ENCODE measurements around the gene PXK. TPM values are rescaled to one million over a fixed set of nuclear protein-coding genes. Genes with fewer than 3 reads are reported as not detected.

PXK gene
- polyA plus RNA-seq, 3 donors, result 31.5 to 54.0 (median 52.9) TPM

DNA sequence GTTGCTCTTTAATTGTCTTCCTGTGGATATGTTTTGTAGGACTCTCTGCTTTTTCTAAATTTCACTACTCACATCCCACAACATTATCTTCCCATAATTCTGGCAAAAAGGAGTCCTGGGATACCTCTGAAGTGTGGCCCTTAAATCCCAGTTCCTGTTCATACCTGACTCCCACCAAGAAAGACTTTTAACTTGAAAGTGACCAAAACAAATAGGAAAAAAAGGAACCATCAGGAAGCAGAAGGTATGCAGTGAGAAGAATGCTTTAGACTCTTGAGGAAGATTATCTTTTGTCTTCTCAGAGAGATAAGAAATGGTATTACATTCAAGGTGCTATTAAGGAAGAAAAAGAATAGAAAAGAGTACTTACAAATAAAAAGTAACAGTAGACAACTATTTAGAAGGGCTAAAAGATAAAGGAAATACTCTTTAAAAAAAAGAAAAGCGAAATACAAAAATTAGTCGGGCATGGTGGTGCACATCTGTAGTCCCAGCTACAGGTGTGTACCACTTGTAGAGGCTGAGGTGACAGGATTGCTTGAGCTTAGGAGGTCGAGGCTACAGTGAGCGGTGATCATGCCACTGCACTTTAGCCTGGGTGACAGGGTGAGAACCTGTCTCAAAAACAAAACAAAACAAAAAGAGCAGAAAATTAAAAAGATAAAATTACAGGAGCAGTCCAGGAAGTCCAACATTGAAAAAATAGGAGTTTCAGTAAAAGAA is 46.8 kb downstream of the PXK start:
- TF ChIP-seq, protein P1, sequence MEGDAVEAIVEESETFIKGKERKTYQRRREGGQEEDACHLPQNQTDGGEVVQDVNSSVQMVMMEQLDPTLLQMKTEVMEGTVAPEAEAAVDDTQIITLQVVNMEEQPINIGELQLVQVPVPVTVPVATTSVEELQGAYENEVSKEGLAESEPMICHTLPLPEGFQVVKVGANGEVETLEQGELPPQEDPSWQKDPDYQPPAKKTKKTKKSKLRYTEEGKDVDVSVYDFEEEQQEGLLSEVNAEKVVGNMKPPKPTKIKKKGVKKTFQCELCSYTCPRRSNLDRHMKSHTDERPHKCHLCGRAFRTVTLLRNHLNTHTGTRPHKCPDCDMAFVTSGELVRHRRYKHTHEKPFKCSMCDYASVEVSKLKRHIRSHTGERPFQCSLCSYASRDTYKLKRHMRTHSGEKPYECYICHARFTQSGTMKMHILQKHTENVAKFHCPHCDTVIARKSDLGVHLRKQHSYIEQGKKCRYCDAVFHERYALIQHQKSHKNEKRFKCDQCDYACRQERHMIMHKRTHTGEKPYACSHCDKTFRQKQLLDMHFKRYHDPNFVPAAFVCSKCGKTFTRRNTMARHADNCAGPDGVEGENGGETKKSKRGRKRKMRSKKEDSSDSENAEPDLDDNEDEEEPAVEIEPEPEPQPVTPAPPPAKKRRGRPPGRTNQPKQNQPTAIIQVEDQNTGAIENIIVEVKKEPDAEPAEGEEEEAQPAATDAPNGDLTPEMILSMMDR (IDR thresholded peaks at IDR 0.05), result no peak
- no peaks in the 10 kb centered on the region for H3K4me1 ChIP-seq (ENCODE audit: control insufficient read depth in 1 of 2, insufficient read depth in 2 of 2, low read length in 2 of 2)
- no peaks in the 10 kb centered on the region for H3K9me3 Mint-ChIP-seq
- no peaks in the 10 kb centered on the region for H3K9me3 ChIP-seq (replicated peaks in 1 of 2; ENCODE audit: control insufficient read depth in 1 of 2, insufficient read depth in 1 of 2, low read length in 2 of 2)
- H4K20me1 ChIP-seq (ENCODE audit: insufficient read depth, low read length), result peaks cover 20% of the 10 kb centered on the region
- H2AFZ ChIP-seq (ENCODE audit: insufficient read depth, low read depth, low read length, poor library complexity, severe bottlenecking), result no peak overlapping the region
- H3K36me3 ChIP-seq (replicated peaks in 1 of 2; ENCODE audit: control insufficient read depth in 1 of 2, insufficient read depth in 2 of 2, low read length in 2 of 2), result peaks cover 24 to 74% of the 10 kb centered on the region in 2 donors
- no peaks in the 10 kb centered on the region for H3K27me3 Mint-ChIP-seq (ENCODE audit: low read depth in 3 of 3)
- H3K27ac Mint-ChIP-seq, result peak overlapping the region in 4 of 7 donors; percentile 14 to 64 (median 19)
- intact Hi-C loops (cut with micrococcal nuclease), result no loop called here
- H3K36me3 Mint-ChIP-seq, result peaks cover 43 to 67% of the 10 kb centered on the region in 2 donors
- peaks cover 3% of the 10 kb centered on the region for H3K4me1 Mint-ChIP-seq
- no peak overlapping the region for H3K4me2 ChIP-seq (replicated peaks; ENCODE audit: extremely low read depth, low read length, poor library complexity, severe bottlenecking)
- no peak overlapping the region for H3K4me3 ChIP-seq (replicated peaks in 1 of 3; ENCODE audit: low read depth in 2 of 3, low read length in 3 of 3)
- H3K27me3 ChIP-seq (ENCODE audit: control insufficient read depth in 2 of 2, insufficient read depth in 2 of 2, low read length in 2 of 2), result no peaks in the 10 kb centered on the region
- WGBS (ENCODE audit: insufficient coverage), result 100% methylated on average over 2 of the region's 4 CpGs
- peak overlapping the region in 1 of 2 donors; percentile 4 for H3K27ac ChIP-seq (ENCODE audit: low read depth in 1 of 2, low read length in 2 of 2)
- DNase-seq, result no peak
- H3K9ac ChIP-seq (ENCODE audit: insufficient read depth, low read length, poor library complexity, severe bottlenecking), result no peak overlapping the region
- H3K79me2 ChIP-seq (ENCODE audit: insufficient read depth, low read length), result peaks cover 57% of the 10 kb centered on the region
- no peak overlapping the region for H3K4me3 Mint-ChIP-seq

DNA sequence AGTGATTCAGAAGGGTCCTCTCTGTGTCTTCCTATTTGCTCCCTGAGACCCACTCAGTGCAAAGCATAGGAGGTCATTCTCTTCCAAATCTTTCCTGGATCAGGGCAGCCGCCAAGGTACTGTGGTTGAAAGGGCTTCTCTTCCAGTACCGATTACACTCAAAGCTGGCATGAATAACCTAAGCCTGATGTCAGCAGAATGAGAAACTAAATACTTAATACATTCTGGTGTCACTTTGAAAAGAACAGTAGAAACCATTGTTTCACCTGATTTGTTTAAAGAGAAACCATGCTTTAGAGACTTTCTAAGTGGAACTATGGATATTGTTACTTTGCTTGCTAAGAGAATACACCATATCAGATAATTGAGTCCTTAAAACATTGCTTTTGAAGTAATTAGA is 50.8 kb downstream of the PXK start:
- no peaks in the 10 kb centered on the region for H3K4me1 ChIP-seq (ENCODE audit: control insufficient read depth in 1 of 2, insufficient read depth in 2 of 2, low read length in 2 of 2)
- no peak overlapping the region for H3K4me3 Mint-ChIP-seq

More for the DNA sequence above, 50.8 kb downstream of the PXK start:
- no peak overlapping the region for H3K9ac ChIP-seq (ENCODE audit: insufficient read depth, low read length, poor library complexity, severe bottlenecking)
- H3K79me2 ChIP-seq (ENCODE audit: insufficient read depth, low read length), result peaks cover 49% of the 10 kb centered on the region
- no peaks in the 10 kb centered on the region for H3K27me3 ChIP-seq (ENCODE audit: control insufficient read depth in 2 of 2, insufficient read depth in 2 of 2, low read length in 2 of 2)
- H2AFZ ChIP-seq (ENCODE audit: insufficient read depth, low read depth, low read length, poor library complexity, severe bottlenecking), result no peak overlapping the region
- H4K20me1 ChIP-seq (ENCODE audit: insufficient read depth, low read length), result peaks cover 33% of the 10 kb centered on the region
- 100% methylated on average over 1 of the region's 2 CpGs for WGBS (ENCODE audit: insufficient coverage)
- H3K27ac Mint-ChIP-seq, result peak overlapping the region in 1 of 7 donors; percentile 32
- H3K4me2 ChIP-seq (replicated peaks; ENCODE audit: extremely low read depth, low read length, poor library complexity, severe bottlenecking), result no peak overlapping the region
- peaks cover 51 to 82% of the 10 kb centered on the region in 2 donors for H3K36me3 Mint-ChIP-seq
- no peaks in the 10 kb centered on the region for H3K27me3 Mint-ChIP-seq (ENCODE audit: low read depth in 3 of 3)
- DNase-seq, result no peak
- H3K4me1 Mint-ChIP-seq, result peaks cover 18% of the 10 kb centered on the region
- no peak overlapping the region for H3K4me3 ChIP-seq (replicated peaks in 1 of 3; ENCODE audit: low read depth in 2 of 3, low read length in 3 of 3)
- no peaks in the 10 kb centered on the region for H3K9me3 ChIP-seq (replicated peaks in 1 of 2; ENCODE audit: control insufficient read depth in 1 of 2, insufficient read depth in 1 of 2, low read length in 2 of 2)
- no peaks in the 10 kb centered on the region for H3K9me3 Mint-ChIP-seq
- intact Hi-C loops (cut with micrococcal nuclease), result no loop called here
- peaks cover 38 to 92% of the 10 kb centered on the region in 2 donors for H3K36me3 ChIP-seq (replicated peaks in 1 of 2; ENCODE audit: control insufficient read depth in 1 of 2, insufficient read depth in 2 of 2, low read length in 2 of 2)
- H3K27ac ChIP-seq (ENCODE audit: low read depth in 1 of 2, low read length in 2 of 2), result no peak overlapping the region
- TF ChIP-seq, protein P1 (IDR thresholded peaks at IDR 0.05), result no peak
